Amniotic epithelial cell (primary cell): Measurements from ENCODE around the gene KLHL13.
"Not testable (repeated sequence)": the region's sequence is repeated elsewhere in the genome, so short reads cannot be mapped to it uniquely, and the experiment has no call there.

ENCODE experiments used
- DNase-seq: peaks from one replicate; pipeline ENCODE4 v3.0.0-alpha.2; 2010; ENCODE audit warnings: low read depth

KLHL13 gene, protein sequence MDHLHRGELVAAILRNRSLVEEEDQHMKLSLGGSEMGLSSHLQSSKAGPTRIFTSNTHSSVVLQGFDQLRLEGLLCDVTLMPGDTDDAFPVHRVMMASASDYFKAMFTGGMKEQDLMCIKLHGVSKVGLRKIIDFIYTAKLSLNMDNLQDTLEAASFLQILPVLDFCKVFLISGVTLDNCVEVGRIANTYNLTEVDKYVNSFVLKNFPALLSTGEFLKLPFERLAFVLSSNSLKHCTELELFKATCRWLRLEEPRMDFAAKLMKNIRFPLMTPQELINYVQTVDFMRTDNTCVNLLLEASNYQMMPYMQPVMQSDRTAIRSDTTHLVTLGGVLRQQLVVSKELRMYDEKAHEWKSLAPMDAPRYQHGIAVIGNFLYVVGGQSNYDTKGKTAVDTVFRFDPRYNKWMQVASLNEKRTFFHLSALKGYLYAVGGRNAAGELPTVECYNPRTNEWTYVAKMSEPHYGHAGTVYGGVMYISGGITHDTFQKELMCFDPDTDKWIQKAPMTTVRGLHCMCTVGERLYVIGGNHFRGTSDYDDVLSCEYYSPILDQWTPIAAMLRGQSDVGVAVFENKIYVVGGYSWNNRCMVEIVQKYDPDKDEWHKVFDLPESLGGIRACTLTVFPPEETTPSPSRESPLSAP

DNA sequence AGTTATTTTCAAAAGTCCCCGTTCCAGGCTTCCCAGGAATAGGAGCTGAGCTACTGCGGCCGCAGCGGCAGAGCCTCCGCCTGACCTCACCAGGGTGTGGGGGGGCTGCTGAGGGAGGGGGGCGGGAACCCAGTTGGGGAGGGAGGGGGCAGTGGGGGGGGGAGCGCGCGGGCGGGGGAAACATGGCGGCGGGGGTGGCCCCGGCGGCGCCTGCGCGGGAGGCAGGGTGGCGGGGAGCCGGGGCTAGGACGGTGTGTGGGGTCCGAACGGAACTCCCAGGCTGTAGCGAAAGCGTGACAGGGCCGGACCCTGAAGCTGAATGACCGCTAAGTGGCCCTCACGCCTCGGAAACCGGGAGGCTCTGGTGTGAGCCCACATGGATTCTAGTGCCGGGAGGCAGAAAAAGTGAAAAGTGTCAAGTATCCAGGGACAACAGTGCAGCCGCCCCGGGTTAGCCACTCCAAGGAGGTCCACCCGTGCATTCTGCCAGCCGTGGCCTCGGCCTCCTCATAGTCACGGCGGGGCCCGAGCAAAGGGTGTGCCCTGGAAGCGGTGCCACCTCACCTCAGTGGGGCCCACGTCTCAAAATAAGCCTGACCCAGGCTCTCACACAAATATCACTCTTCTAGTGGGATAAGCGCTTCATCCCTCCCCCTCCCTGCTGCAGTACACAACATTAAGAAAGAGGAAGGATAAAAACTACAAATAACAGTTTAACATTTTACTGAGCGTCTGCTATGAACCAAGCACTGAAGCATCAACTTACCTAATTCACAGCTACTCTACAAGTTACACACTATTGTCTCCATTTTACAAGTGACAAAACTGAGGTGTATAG is at the start of gene KLHL13:
KLHL13 (minus strand) TSS at position 98 of the 838 bp plus-strand sequence. CDS start 88,337 bp downstream, outside the sequence.
- DNase-seq: no peak

DNA sequence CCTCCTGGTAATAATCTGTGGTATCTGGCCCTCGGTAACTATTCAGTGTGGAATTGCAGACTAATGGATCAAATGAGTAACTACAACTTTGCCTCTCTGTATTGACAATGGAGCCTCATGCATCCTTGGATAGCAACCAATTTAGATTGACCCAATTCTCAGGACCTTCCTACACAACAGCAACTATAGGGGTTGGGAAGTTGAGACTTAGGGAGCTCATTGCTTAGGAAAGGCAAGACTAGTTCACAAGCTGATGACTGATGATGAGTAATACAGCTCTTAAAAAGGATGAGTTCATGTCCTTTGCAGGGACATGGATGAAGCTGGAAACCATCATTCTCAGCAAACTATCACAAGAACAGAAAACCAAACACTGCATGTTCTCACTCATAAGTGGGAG is 47.5 kb upstream of the KLHL13 start:
- no peak for DNase-seq

DNA sequence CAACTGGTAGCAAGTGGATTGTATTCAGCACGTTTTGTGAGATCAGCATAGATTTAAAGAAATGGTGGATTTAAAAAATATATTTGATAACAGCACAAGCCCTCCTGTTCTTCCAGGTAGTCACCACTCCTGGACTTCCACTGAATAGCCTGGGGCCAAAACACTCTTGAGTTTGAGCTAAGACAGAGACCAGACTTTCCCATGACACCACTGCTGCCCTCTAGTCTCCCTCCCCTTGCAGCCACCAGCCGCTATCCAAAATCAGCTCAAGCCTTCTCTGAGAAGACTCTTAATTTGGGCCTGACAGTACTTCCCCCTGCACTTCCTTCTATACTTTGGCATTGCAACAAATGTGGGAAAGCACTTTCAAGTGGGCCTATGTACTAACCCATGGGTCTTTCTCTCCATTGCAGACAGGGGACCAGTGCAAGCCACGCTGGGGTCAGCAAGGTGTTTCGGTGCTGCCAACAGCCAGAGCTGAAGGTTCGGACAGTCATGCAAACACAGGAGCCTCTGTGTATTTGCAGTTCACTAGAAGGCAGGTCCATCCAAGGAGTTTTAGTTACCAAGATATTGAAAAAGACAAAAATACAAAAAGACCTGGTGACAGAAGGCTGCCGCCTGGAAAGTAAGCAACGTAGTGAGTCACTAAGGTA is 40.5 kb upstream of the KLHL13 start:
- DNase-seq: no peak

DNA sequence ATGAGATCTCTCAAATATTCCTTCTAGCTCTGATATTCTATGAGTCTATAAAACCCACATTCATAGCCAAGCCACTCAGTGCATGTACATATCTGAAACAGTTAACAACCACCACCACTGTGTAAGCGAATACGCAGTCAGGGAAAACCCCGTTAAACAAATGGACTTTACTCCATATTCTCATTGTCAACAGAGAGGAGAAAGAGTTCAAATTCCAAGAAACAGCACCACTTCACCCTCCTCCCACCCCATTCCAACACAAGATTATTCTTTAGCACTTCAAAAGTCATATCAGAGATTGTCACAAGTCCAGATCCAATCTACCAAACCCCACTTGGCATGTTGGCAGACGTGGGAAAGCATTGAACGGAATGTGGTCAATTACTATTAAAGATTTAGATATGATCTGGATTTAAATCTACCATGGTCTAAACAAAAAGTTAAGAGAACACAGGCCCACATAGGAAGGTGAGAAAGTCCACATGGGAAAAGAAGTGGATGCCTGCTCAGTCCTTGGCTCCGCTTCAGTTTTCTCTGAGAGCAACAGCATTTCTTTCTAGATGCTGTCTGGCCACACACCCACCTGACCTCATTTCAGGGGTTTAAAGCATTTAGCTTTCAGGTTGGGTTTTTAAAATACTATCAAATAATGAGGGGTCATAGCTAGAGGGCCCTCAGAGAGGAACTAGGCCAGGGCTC is 39.8 kb upstream of the KLHL13 start:
- DNase-seq: no peak

DNA sequence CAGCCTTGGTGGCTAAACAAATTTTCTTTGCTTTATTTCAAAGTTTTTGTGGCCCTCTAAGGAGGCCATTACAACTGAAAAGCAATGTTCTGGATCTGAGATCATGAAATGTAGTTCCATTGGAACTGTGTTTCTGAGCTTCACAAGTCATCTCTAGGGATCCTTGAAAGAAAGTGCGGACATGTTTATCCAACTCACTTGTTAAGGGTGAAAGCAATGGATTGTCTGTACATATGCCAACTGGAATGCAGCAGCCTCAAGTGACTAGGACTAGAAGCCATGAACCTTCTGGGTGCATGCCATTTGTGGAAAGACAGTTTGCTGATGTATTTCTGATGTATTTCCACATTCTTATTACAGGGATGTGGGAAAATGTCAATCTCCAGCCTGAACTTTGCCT is 36.7 kb upstream of the KLHL13 start:
- DNase-seq: no peak

DNA sequence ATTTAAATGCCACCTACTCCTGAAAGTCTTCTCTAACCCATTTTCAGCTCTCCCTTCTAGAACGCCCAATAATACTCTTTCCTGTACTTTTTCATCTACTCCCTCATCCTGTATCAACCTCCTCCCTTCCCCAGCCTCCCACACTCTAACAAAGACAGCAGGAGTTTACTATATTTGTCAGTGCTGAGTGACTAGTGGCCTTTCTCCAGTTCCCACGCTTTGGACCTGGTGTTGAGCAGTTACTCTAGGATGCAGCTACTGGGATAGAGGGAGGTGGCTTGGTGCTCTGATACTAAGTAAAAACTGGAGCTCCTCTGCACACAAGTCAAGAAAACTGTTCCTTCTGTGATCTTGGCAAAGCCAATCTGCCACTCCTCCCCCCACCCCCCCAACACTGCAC is 36.1 kb upstream of the KLHL13 start:
- no peak for DNase-seq

DNA sequence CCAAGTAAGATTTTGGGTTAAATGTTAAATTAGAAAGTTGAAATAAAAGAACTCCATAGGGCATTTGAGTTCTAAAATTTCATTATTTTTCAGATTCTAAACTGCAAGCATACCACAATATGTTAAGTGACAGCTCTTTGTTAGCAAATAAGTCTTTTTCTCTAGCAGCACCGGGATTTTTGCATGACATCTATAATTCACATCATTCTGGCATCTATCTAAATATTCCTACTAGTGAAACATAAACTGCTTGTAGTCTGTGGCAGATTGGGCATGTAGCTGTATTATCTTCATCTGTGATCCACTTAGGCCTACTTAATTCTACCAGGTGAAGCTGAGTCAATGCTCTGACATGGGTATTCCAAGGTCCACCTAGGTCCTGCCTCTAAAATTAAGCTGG is 32.1 kb upstream of the KLHL13 start:
- DNase-seq: no peak

DNA sequence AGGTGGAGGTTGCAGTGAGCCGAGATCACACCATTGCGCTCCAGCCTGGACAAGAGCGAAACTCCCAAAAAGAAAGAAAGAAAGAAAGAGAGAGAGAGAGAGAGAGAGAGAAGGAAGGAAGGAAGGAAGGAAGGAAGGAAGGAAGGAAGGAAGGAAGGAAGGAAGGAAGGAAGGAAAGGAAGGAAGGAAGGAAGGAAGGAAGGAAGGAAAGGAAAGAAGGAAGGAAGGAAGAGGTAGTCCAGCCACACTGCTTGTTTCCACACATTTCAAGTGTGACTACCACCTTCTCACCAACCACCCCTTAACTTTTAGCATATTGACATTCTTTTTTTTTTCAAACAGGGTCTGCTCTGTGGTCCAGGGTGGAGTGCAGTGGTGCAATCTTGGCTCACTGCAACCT is 31.2 kb upstream of the KLHL13 start:
- not testable (repeated sequence) for DNase-seq

DNA sequence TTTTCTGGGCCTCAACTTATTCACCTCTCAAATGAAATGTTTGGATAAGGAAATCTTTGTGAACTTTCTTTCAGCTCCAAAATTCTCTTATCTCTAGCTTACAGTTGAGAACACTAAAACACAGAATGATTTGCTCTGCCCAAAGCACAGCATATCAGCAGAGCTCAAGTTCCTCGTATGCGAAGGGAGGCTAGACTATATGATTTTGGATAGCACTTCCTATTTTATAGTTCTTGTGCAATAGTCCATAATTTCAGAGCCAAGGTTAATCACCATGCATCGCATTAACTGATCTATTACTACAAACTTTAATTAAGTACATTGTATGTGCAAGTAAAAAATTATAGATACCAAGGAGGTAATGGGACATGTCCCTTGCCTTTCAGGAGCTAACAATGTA is 27.0 kb upstream of the KLHL13 start:
- no peak for DNase-seq

DNA sequence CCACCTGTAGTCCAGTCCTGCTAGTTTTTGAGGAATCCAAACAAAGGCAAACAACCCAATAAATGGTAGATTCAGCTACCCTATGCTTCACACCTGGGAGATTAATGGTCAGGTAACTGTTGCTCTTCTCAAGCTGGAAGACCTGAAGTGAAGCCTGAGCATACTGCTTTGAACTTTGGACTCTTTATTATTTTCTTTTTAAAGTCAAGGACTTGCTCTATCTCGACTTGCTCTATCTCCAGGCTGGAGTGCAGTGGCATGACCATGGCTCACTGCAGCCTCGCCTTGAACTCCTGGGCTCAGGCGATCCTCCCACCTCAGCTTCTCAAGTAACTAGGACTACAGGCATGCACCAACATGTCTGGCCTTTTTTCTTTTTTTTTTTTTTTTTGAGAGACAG is 14.7 kb upstream of the KLHL13 start:
- DNase-seq: no peak

DNA sequence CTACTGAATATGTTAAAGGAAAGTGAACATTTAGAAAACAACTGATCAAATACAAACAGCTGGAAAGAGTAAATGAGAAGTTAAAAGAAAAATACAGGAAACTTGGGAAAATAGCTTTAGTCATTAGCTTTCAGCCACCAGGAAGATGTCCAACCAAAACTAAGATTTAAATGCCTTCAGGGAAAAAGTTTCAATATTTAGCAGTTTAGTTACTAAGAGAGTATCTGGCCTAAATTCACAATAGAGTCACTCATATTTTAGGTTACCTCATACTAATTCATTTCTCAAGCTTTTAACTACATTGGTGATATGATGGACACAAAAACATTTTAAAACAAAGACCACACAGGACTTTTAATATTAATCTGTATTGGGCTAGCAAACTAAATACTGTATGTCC is 13.1 kb upstream of the KLHL13 start:
- no peak for DNase-seq

DNA sequence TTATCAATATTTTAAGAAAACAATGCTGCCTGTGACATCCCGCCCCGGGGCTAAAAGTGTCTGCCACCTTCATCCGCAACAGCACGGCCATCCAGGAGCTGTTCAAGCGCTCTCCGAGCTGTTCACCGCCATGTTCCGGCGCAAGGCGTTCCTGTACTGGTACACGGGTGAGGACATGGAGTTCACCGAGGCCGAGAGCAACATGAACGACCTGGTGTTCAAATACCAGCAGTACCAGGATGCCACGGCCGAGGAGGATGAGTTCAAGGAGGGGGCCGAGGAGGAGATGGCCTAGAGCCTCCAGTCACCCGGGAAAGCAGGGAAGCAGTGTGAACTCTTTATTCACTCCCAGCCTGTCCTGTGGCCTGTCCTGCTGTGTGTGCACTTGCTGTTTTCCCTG is 12.1 kb upstream of the KLHL13 start:
- DNase-seq: no peak

DNA sequence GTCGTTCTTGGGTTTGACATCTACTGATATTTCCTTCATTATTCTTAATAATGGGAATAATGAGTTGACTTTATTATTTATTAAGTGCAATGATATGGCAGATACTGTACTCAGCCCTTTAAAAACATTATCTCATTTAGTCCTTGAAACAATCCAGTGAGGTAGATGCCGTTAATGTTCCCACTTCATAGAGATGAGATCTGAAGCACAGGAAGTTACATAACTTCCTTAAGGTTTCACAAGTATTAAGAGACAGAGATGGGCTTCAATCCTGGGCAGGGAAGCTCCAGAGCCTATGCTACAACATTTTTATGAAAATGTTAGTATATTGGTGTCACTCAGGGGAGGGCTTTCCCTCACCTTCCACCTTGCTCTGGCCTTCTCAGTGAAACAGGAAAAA is 9.7 kb upstream of the KLHL13 start:
- DNase-seq: no peak

DNA sequence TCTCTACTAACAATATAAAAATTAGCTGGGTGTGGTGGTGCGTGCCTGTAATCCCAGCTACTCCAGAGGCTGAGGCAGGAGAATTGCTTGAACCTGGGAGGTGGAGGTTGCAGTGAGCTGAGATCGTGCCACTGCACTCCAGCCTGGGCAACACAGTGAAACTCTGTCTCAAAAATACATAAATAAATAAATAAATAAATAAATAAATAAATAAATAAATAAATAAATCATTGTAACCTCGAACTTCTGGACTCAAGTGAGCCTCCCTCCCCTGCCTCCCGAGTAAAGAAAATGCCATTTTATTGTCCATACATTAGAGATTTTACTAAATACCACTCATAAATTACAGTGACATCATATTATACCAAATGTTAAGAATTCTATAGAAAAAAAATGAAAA is 7.6 kb upstream of the KLHL13 start:
- DNase-seq: not testable (repeated sequence)

DNA sequence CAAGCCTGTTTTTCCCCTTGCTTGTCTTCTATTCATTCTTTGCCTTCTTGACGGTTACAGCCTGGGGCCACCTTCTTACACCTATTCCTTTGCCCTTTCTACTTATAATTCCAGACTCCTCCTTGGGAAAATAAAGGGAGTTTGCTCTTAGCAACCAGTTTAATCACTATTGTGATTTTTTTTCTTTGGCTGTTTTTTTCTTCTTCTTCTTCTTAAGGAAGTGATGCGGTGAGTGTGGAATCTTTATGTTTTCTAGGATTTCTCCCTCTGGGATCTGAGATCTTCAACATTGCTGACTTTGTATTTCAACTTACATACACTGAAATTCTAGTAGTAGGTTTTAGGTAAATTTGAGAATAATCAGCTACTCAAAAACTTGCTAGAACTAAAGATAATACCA is 1.1 kb upstream of the KLHL13 start:
- DNase-seq: no peak

DNA sequence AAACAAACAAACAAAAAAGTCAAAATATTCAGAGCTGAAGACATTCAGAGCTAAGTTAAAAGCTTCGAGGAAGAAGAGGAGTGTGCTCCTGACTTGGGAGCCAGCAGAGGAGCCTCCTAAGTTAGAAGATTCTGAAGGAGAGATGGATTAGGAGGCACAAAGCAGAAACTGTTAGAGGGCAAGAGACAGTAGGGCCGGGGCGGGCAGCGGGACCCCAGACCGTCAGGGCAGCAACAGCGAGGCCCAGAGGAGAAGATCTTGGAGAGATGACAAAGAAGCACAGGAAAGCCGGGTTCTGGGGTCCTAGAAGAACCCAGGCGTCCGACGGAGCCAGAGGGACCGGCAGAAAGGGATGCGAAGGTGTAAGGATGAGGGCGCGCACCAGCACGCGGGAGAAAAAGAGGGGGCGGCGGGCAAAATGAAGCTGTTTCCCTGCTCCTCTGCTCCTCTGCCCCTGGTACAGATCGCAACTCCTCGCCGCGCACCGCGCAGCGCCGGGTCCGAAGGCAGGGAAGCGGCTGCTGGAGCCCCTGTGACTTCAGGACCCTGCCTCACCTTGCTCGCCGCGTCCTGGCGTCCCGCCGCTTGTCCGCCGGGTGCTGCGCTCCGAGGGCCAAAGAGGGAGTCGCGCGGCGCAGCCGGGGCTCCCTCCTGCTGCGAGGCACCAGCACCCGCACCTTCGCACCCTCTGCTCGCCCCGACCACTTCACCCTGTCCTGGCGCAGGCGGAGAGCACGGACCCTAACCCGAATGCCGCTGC is 477 bp downstream of the KLHL13 start:
- no peak for DNase-seq

DNA sequence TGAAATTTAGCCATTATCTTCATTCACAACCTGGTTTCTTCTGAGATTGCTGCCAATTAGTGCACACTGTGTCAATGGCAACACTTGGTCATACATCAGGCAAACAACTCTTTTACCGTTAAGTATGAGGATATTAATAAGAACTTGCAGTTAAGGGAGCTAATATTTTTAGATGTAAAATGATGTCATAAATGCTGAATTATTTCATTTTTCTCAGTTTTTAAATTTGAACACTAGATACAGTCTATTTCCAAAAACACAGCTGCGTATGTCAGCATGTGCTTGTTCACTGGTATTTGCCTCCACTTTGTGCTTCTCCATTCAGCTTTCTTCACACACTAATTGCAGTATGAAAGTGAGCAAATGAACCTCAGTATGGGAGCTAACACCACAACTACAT is 1.6 kb downstream of the KLHL13 start:
- DNase-seq: no peak

DNA sequence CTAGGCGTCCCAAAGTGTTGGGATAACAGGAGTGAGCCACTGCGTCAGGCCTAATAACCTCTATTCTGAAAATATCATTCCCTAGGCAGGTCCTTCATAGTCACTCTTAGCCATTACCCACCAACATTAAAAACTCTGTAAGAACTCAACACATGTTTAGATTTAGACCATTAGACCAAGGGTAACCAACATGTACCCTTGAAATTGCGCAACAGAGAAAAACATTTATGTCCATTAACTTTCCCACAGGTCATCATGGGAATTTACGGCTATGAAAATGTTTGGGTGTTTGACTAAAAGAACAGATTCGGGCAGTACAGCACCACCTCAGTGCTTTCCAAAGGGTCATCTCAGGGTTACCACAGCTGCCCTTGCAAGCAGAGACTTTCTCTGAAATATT is 7.5 kb downstream of the KLHL13 start:
- no peak for DNase-seq

DNA sequence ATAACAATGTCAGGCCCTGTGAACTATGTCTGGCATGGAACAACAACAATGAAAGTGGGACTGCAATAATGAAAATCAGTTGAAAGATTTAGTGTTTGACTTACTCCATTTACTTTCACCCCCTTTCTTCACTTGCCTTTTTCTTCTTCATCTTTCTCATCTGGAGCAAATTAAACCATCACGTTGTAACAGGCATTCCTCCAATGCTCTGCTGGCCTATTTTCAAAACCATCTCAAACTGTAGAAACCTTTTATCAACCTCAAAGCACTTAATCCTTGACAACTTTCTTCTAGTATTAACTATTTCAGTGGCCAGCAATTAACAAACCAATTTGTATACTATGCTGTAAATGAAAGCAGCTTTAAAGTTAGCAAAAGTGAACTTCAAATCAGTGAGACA is 8.3 kb downstream of the KLHL13 start:
- DNase-seq: no peak

DNA sequence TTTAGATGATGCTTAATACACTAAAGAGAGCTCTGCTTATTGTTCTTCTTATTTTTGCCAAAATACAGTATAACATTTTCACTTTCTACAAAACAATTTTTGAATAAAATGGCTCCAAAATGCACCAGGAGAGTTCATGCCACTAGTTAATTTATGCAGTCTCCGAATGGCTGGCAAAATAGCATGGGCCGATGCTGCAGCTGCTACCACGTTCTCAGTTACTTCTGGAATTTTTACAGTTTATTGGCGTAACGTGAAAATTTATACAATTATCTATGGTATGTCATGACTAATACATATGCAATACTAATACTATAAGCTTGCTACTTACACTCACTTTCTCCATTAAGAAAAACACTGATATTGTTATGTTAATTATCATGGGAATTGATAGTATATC is 16.5 kb downstream of the KLHL13 start:
- no peak for DNase-seq

DNA sequence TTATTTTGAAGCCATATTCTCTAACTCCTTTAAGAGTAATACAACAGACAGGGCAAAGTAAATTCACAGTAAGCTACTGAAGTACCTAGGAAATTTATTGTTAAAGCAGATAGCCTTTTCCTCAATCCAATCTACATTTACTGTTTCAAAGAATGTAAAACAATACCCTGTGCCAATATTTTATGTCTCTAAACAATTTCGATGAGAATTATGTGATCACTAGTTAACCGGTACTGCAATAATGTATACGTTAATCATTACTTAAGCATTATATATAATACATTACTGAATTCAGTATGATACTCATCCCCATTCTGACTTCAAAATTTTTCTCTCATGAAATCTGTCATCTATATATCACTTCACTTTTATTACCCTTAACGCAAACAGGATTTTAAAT is 28.5 kb downstream of the KLHL13 start:
- DNase-seq: no peak
